Kidney epithelial cell (primary cell): ENCODE data around the gene NR3C2. TPM values are rescaled to one million over a fixed set of nuclear protein-coding genes. Genes with fewer than 3 reads are reported as not detected.

Experiments
- DNase-seq: peaks from one replicate; pipeline ENCODE4 v3.0.0-alpha.2; 2010; ENCODE audit warnings: low read depth
- H3K27me3 ChIP-seq: 2 replicates; pipeline ENCODE4 v1.6.0; 2011; ENCODE audit warnings: low read length; ENCODE audit not compliant: control insufficient read depth, insufficient read depth
- H3K36me3 ChIP-seq: 2 replicates; pipeline ENCODE4 v1.5.1; 2011; ENCODE audit warnings: low read length; ENCODE audit not compliant: control insufficient read depth, insufficient read depth
- H3K4me3 ChIP-seq: 2 replicates; pipeline ENCODE4 v1.5.1; 2011; ENCODE audit warnings: low read depth, mild to moderate bottlenecking, control low read depth, low read length
- total RNA-seq: library from RNA; depleted of rRNA; stranded (reverse); fragments of >200 nt; gene quantifications from 2 replicates; pipeline ENCODE4 v1.2.3, GENCODE V29; 2015
- TF ChIP-seq, protein P1 (sequence below): IDR thresholded peaks from 2 replicates; pipeline ENCODE4 v1.5.1; 2011; ENCODE audit warnings: mild to moderate bottlenecking, moderate library complexity, low read length, control low read depth, inconsistent platforms; ENCODE audit not compliant: insufficient read depth, poor library complexity, severe bottlenecking

Gene NR3C2
- total RNA-seq, 1 donor from 2014 or later: 6.5 TPM

DNA sequence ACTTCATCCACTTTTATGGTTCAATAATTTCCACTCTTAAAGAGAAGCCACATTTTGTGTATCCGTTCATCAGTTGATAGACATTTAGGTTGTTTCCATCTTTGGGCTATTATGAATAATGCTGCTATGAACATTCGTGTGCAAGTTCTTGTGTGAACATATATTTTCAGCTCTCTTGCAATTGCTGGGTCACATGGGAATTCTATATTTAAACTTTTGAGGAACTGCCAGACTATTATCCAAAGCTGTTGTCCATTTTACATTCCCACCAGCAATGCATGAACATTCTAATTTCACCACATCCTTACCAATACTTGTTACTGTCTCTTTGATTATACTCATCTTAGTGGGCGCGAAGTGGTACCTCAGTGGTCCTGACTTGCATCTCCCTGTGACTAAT, 61.9 kb downstream of the NR3C2 start:
- Histone ChIP-seq H3K27me3 (no peaks in the 10 kb centered on the region), H3K4me3 (no peak overlapping the region)
- TF ChIP-seq, protein P1, sequence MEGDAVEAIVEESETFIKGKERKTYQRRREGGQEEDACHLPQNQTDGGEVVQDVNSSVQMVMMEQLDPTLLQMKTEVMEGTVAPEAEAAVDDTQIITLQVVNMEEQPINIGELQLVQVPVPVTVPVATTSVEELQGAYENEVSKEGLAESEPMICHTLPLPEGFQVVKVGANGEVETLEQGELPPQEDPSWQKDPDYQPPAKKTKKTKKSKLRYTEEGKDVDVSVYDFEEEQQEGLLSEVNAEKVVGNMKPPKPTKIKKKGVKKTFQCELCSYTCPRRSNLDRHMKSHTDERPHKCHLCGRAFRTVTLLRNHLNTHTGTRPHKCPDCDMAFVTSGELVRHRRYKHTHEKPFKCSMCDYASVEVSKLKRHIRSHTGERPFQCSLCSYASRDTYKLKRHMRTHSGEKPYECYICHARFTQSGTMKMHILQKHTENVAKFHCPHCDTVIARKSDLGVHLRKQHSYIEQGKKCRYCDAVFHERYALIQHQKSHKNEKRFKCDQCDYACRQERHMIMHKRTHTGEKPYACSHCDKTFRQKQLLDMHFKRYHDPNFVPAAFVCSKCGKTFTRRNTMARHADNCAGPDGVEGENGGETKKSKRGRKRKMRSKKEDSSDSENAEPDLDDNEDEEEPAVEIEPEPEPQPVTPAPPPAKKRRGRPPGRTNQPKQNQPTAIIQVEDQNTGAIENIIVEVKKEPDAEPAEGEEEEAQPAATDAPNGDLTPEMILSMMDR: no peak

DNA sequence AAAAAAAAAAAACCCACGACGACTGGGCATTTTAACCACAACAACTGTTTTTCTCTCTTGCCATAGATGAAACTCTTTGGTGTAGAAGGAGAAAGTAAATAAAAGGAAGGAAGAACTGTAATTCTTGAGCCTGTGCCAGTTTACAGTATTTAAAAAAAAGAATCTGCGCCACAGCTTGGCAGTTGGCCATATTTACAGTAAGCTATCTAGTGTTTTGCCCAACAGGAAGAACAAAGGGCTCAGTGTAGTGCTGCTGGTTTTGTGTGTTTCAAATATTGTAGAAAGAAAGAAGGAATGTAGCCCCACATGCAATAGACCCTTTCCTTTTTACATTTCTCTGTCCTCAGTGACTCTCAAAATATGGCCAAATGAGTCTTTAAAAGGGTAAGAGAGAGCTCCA, 66.1 kb downstream of the NR3C2 start:
- no peak overlapping the region for H3K4me3 ChIP-seq
- H3K36me3 ChIP-seq: no peaks in the 10 kb centered on the region
- no peaks in the 10 kb centered on the region for H3K27me3 ChIP-seq
- TF ChIP-seq, protein P1: no peak
- peak; percentile 29 for DNase-seq

More for the DNA sequence above, 61.9 kb downstream of the NR3C2 start:
- DNase-seq: no peak
- no peaks in the 10 kb centered on the region for H3K36me3 ChIP-seq

DNA sequence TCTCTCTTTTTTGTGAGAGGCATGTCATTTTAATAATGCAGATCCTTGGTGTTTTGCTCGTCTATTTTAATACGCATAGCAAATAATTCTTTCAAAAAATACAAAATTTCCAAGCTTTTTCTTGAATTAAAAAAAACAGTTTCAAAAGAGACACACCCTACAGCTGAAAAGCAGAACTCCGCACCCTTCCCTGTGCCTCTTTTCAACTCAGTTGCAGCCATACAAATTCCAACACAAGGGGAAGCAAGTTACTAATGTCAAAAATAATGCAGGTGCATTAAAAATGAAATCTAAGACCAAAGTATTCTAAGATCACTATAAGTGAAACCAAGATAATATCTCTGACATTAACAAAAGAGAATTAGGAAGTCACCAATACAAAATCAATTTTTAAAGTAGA, 66.6 kb downstream of the NR3C2 start:
- Histone ChIP-seq H3K36me3 (no peaks in the 10 kb centered on the region), H3K4me3 (no peak overlapping the region), H3K27me3 (no peaks in the 10 kb centered on the region)
- no peak for DNase-seq
- TF ChIP-seq, protein P1: no peak

DNA sequence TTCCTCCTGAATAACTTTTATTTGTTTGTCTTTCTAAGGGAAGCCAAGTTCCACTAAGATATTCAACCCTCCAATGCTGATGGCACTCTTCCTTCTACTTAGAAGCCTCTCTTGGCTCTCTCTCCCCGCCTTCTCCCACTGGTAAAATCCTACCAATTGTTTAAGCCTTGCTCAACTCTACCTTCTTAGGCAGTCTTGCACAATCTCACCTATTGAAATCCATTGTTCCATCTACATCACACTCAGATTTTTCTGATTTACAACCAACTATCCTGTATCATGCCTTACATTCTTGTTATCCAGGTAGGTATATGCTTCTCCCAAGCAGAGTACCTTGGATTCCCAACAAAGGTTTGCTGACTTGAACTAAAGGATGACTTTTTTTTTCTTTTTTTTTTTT, 69.1 kb downstream of the NR3C2 start:
- TF ChIP-seq, protein P1: no peak
- no peaks in the 10 kb centered on the region for H3K36me3 ChIP-seq
- DNase-seq: no peak
- H3K4me3 ChIP-seq: no peak overlapping the region
- H3K27me3 ChIP-seq: no peaks in the 10 kb centered on the region

DNA sequence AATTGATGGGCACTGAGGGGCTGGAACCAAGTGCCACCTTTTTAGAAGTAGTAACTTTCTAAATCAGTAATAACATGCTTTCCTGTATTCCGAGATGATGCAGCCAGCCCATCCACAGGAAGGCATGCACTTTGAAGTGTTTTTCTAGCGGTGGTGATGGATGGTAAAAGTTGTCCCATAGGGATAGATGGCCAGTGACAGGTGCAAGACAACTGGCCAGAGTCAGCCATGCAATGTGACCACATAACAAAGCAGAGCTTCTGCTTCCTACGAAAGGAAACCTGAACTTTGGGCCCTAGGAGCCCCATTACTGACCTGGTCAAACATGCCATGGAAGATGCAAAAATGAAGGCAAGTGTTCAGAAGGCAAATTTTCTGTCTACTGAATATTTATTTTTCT, 72.3 kb downstream of the NR3C2 start:
- Histone ChIP-seq H3K27me3 (no peaks in the 10 kb centered on the region), H3K4me3 (no peak overlapping the region), H3K36me3 (no peaks in the 10 kb centered on the region)
- no peak for DNase-seq
- TF ChIP-seq, protein P1: no peak

DNA sequence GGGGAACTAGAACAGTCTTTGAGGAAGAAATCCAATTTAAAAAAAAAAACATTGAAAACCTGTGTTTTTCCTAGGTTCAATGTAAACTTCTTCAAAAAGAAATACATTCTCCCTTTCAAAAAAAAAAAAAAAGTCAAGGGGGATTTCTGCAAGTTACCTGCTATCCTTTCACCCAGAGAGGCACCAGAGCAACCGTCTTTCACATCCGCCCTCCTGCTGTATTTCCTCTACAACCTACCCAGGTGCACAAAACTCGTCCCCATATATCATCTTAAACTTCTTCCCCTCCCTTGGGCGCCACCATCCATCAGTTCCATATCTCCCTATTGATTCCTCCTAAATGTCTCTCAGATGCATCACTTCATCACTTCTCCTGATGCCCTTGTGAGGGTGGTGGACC, 74.5 kb downstream of the NR3C2 start:
- TF ChIP-seq, protein P1: no peak
- H3K36me3 ChIP-seq: no peaks in the 10 kb centered on the region
- H3K27me3 ChIP-seq: no peaks in the 10 kb centered on the region
- no peak overlapping the region for H3K4me3 ChIP-seq
- no peak for DNase-seq
